Central memory CD8-positive, alpha-beta T cell (primary cell): ENCODE results near the gene RIMBP2.

Experiments
- ATAC-seq: fragments of 150-1000 bp; cut with Tn5 transposase; replicated peaks from 2 replicates; pipeline ENCODE4 v1.10.0; 2022; ENCODE audit warnings: mild to moderate bottlenecking, moderate FRiP score, moderate number of reproducible peaks; ENCODE audit not compliant: poor library complexity, severe bottlenecking; ENCODE audit errors: extremely low read depth
- DNase-seq, 2 donors: peaks; one replicate each; pipeline ENCODE4 v3.0.0; 2021; ENCODE audit warnings: low spot score in 2 of 2
- H3K27ac Mint-ChIP-seq: one replicate; pipeline ENCODE4 v1.8.0; 2022; ENCODE audit warnings: low read depth, mild to moderate bottlenecking, moderate library complexity, mixed read lengths
- H3K27me3 Mint-ChIP-seq: one replicate; pipeline ENCODE4 v1.8.0; 2022; ENCODE audit warnings: mixed read lengths
- H3K36me3 Mint-ChIP-seq: one replicate; pipeline ENCODE4 v1.8.0; 2022; ENCODE audit warnings: mild to moderate bottlenecking, moderate library complexity, mixed read lengths; ENCODE audit not compliant: insufficient read depth
- H3K4me1 Mint-ChIP-seq: one replicate; pipeline ENCODE4 v1.8.0; 2022; ENCODE audit warnings: mixed read lengths
- H3K4me3 Mint-ChIP-seq: one replicate; pipeline ENCODE4 v1.8.0; 2022; ENCODE audit warnings: mild to moderate bottlenecking, moderate library complexity, mixed read lengths
- H3K9me3 Mint-ChIP-seq: one replicate; pipeline ENCODE4 v1.8.0; 2022; ENCODE audit warnings: mixed read lengths

Gene RIMBP2

DNA sequence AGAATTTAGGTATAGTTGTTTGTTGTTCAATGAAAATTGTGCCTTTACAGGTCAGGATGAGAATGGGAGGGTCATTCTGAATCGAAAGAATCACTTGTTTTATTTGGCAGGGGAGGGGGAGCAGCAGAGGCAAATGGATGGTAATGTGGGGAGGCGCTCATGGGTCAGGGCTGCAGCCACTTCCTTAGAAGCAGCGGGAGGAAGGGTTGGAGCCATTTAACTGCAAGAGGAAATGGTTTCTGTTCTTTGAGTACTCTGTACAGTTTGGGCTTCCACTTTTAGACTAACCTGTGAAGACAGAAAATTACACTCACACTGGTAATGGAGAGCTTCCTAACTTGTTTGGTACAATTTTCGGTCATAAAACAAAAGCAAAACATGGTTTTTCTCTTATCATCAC, 321.2 kb downstream of the RIMBP2 start:
- no peak for ATAC-seq
- no peaks in the 10 kb centered on the region for H3K36me3 Mint-ChIP-seq
- no peak overlapping the region for H3K4me3 Mint-ChIP-seq

DNA sequence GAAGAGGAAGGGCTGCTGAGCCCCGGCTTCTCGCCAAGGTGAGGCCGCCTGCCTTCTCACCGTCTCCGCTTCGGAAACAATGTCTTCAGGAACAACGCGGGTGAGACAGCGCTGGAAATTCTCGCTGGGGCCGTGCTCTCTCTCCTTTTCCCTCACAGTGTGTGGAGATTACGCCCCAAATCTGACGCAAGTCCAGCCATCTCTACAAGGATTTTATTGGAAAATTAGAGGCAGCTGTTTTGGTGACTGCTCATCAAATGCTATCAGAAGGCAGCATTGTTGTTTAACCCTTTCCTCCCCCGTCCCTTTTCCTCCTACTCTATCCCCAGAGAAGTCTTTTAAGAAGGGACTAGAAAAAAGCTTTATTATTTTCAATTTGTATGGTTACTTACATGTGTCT, 324.9 kb downstream of the RIMBP2 start:
- peaks cover 15% of the 10 kb centered on the region for H3K9me3 Mint-ChIP-seq
- no peak overlapping the region for H3K4me3 Mint-ChIP-seq
- peaks cover 12% of the 10 kb centered on the region for H3K27me3 Mint-ChIP-seq
- H3K27ac Mint-ChIP-seq: no peak overlapping the region
- peaks cover 2% of the 10 kb centered on the region for H3K36me3 Mint-ChIP-seq
- ATAC-seq (no peak), DNase-seq (no peak)
- no peaks in the 10 kb centered on the region for H3K4me1 Mint-ChIP-seq

More for the DNA sequence above, 321.2 kb downstream of the RIMBP2 start:
- Mint-ChIP-seq H3K27me3 (peaks cover 27% of the 10 kb centered on the region), H3K4me1 (no peaks in the 10 kb centered on the region), H3K27ac (no peak overlapping the region), H3K9me3 (peaks cover under 1% of the 10 kb centered on the region)
- DNase-seq: no peak

DNA sequence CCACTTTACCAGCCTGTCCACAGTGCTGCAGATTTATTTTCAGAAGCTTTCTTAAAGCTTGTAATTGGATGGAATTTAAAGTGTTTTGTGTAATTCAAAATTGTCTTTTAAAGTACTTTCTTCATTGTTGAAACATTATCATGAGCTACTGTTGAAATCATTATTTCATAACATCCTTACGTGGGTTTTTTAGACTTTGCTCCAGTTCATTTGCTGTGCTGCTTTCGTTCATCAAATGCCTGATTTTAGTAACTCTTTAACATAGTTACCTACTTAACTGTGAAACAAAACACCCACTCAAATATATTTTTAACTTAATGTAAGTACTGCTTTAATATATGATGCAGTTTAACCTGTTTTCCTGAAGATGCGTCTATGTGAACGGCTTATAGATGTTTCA, 330.9 kb downstream of the RIMBP2 start:
- no peak overlapping the region for H3K4me3 Mint-ChIP-seq
- H3K36me3 Mint-ChIP-seq: peaks cover 2% of the 10 kb centered on the region
- no peak overlapping the region for H3K27ac Mint-ChIP-seq
- DNase-seq (no peak), ATAC-seq (no peak)
- H3K9me3 Mint-ChIP-seq: peaks cover 31% of the 10 kb centered on the region
- H3K4me1 Mint-ChIP-seq: no peaks in the 10 kb centered on the region
- no peaks in the 10 kb centered on the region for H3K27me3 Mint-ChIP-seq

DNA sequence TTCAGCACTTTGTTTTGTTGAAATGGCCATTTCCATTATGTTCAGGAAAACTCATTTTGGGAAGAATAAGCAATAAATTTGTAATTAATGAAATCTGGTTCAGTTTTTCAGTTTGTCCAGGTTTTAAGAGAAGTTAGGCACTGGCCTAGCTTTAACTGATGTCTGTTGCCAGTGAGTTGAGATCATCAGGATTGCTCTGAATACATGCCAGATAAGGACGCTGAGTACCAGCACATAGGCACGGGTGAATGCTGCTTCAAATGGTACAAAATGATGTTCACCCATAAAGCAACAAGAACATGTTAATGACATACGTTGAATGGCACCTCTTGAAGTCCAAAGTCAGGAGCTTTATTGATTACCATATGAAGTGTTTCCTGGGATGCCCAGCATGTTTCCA, 331.9 kb downstream of the RIMBP2 start:
- Mint-ChIP-seq H3K9me3 (peaks cover 25% of the 10 kb centered on the region), H3K27me3 (no peaks in the 10 kb centered on the region), H3K4me1 (no peaks in the 10 kb centered on the region), H3K4me3 (no peak overlapping the region), H3K36me3 (peaks cover 2% of the 10 kb centered on the region), H3K27ac (no peak overlapping the region)
- DNase-seq (no peak), ATAC-seq (no peak)

DNA sequence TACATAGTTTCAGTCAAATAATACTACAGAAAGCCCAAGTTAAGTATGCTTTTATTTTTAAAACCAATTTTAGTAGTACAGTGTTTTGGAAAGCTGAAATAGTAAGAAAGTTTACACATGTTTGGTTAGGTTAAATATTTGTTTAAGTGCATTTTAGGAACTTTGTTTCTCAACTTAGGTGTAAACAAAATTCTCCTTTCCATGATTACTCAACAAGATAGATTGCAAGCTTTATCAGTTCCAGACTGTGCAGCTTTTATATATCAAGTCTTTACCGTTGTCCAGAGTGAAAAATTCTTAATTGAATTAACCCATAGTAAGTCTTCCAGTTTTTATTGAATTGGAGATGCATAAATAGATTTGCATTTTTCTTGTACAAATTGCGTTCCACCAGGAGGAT, 333.3 kb downstream of the RIMBP2 start:
- DNase-seq (no peak), ATAC-seq (no peak)
- no peak overlapping the region for H3K27ac Mint-ChIP-seq
- peaks cover 20% of the 10 kb centered on the region for H3K9me3 Mint-ChIP-seq
- H3K4me3 Mint-ChIP-seq: no peak overlapping the region
- no peaks in the 10 kb centered on the region for H3K27me3 Mint-ChIP-seq
- peaks cover 2% of the 10 kb centered on the region for H3K36me3 Mint-ChIP-seq
- no peaks in the 10 kb centered on the region for H3K4me1 Mint-ChIP-seq

DNA sequence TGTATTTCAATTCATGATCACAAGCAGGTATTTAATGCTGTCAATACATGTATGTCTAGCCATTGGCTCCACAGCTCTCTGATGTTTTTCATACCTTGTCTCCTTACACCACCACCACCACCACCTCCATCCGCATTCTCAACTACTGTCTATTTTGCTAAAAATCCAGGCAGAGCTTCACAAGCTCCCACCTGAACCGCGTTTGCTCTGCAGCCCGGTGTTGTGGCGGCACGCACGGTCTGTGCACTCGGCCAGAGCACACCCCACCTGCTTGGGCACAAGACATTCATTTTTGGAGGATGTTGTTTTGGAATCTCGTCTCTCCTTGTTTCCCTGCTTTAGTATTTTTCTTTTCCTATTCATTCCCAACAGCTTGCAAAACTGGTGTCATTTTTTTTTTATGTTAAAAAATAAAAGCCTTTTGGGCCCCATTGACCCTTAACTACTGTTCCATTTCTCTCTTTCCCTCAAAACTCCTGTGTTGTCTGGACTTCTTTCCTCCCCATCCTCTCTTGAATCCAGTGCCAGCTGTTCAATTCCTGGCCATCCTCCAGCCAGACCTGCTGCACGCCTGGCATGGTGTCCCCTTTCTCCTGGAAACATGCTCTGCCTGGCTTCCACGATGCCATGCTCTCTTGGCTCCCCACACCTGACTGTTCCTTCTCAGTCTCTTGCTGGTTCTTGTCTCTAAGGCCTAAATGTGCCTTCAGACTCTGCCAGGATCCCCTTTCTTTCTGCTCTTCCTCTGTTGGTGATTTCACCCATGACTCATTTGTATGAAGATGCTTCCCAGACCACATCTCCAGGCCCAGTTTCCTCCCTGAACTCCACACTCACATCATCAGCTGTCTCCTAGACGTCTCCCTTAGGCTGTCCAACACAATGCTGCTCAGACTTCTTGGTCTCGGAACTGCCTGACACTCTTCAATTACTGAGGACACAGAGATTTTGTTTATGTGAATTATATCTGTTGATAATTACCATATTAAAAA, 340.5 kb downstream of the RIMBP2 start:
- Mint-ChIP-seq H3K27me3 (peaks cover 11% of the 10 kb centered on the region), H3K4me3 (no peak overlapping the region), H3K9me3 (peaks cover 5% of the 10 kb centered on the region), H3K36me3 (no peaks in the 10 kb centered on the region), H3K27ac (no peak overlapping the region), H3K4me1 (no peaks in the 10 kb centered on the region)
- ATAC-seq (no peak), DNase-seq (no peak)

DNA sequence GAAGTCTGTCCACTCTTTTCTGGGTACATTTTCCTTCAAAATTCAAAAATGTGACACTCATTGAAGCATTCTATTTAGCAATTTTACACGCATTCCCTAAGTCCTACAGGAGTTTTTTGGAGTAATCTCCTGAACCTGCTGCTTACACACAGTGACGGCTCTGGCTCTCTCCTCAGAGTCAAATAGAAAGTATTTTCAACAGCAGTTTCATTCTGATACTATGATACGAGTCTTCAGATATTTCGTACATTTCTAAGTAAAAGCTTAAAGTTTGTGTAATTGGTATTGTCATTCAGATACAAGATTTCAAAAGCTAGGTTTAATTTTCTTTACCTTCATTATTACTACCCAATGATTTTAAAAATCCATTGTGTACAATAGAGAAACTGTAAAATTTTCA, 342.0 kb downstream of the RIMBP2 start:
- Mint-ChIP-seq H3K4me1 (no peaks in the 10 kb centered on the region), H3K4me3 (no peak overlapping the region), H3K27ac (no peak overlapping the region), H3K36me3 (no peaks in the 10 kb centered on the region), H3K9me3 (peaks cover 5% of the 10 kb centered on the region), H3K27me3 (peaks cover 11% of the 10 kb centered on the region)
- DNase-seq: no peak
- ATAC-seq: no peak

DNA sequence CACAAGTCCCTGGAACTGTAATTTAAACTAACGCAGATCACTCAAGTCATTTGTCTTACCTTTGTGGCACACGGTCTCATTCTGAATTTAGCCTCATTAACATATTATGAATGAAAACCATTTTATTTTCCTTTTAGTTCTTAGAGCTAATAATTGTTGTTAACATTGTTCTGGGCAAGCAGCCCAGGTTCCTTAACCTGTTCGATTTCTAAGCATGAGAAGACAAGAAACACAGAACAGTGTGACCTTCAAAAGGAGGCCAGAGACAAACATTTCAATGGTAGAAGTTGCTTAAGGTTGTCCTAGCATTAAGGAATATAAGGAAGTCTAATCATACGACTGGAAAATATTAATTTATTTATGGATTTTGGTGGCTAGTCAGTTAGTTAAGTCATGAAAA, 343.2 kb downstream of the RIMBP2 start:
- Mint-ChIP-seq H3K27me3 (peaks cover 11% of the 10 kb centered on the region), H3K4me3 (no peak overlapping the region), H3K27ac (no peak overlapping the region), H3K4me1 (no peaks in the 10 kb centered on the region), H3K36me3 (no peaks in the 10 kb centered on the region), H3K9me3 (peaks cover 5% of the 10 kb centered on the region)
- ATAC-seq (no peak), DNase-seq (no peak)

DNA sequence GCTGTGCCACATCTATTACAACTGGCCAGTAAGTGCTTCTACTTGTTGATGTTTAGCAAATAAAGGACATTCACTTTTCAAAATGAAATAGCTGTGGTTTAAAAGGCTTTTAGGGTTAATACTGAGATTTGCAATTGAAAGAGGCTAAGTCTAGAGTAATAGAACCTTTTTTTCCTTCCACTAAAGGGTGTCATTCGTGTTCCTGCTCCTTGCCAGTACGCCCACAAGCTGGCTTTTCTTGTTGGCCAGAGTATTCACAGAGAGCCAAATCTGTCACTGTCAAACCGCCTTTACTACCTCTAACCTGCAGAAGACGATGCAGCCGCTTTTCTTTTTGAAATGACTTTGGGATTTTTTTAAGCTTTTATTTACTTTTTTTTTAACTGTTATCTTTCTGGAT, 344.8 kb downstream of the RIMBP2 start:
- Mint-ChIP-seq H3K36me3 (no peaks in the 10 kb centered on the region), H3K27ac (no peak overlapping the region), H3K27me3 (peaks cover 3% of the 10 kb centered on the region), H3K4me3 (no peak overlapping the region), H3K9me3 (no peaks in the 10 kb centered on the region), H3K4me1 (no peaks in the 10 kb centered on the region)
- DNase-seq (no peak), ATAC-seq (no peak)

DNA sequence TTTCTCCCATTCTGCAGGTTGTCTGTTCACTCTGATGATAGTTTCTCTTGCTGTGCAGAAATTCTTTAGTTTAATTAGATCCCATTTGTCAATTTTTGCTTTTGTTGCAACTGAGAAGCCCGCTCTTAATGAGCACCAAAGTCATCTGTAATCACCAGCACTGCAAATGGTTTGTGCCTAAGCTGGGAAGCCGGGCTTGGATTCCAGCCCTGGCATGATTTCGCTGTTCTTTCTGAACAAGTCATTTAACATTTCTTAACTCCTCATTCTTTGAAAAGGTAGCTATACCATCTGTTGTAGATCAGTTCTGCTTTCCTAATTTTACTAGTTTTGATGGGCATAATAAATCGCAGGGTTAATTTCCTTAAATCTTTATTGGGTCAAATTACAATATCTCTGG, 346.3 kb downstream of the RIMBP2 start:
- H3K36me3 Mint-ChIP-seq: no peaks in the 10 kb centered on the region
- no peak overlapping the region for H3K27ac Mint-ChIP-seq
- H3K4me1 Mint-ChIP-seq: no peaks in the 10 kb centered on the region
- H3K27me3 Mint-ChIP-seq: peaks cover 10% of the 10 kb centered on the region
- ATAC-seq (no peak), DNase-seq (no peak)
- H3K4me3 Mint-ChIP-seq: no peak overlapping the region
- H3K9me3 Mint-ChIP-seq: no peaks in the 10 kb centered on the region

DNA sequence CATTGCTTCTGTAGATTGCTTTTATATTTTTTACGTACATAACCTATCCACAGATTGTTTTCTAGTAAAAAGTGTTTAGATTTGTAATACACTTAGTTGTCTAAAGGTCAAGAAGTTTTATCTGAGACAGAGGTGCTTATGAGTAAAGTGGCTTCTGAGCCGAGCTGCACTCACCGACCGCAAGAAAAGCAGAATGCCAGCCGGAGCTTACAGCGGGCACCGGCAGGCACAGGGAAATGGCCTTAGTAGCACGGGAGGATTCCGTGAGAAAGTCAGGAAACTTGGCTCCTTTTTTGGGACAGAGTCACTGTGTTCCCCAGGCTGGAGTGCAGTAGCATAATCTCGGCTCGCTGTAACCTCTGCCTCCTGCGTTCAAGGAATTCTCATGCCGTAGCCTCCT, 348.6 kb downstream of the RIMBP2 start:
- no peak for DNase-seq
- no peak overlapping the region for H3K4me3 Mint-ChIP-seq
- no peak for ATAC-seq
- H3K36me3 Mint-ChIP-seq: no peaks in the 10 kb centered on the region
- no peaks in the 10 kb centered on the region for H3K4me1 Mint-ChIP-seq
- H3K9me3 Mint-ChIP-seq: no peaks in the 10 kb centered on the region
- no peak overlapping the region for H3K27ac Mint-ChIP-seq
- peaks cover 10% of the 10 kb centered on the region for H3K27me3 Mint-ChIP-seq

DNA sequence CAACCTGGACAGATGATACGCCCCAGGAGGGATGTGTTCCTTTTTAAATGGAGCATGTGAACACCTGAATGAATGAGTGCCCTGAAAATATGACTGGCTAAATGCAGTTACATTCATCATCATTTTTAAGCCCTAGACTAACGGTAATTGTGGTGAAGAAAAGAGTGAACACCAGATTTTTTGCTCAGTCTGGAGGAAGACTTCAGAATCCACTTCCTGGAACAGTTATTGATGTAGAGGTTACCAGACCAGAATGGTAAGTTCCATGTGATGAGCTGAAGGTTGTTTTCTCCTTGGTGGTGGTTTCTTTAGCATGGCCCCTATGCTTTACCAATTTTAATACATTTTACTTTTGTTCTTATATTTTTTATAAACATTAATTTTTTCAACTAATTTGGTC, 349.1 kb downstream of the RIMBP2 start:
- Mint-ChIP-seq H3K4me1 (no peaks in the 10 kb centered on the region), H3K27me3 (peaks cover 10% of the 10 kb centered on the region), H3K9me3 (no peaks in the 10 kb centered on the region), H3K36me3 (no peaks in the 10 kb centered on the region), H3K27ac (no peak overlapping the region), H3K4me3 (no peak overlapping the region)
- ATAC-seq: no peak
- DNase-seq: no peak

DNA sequence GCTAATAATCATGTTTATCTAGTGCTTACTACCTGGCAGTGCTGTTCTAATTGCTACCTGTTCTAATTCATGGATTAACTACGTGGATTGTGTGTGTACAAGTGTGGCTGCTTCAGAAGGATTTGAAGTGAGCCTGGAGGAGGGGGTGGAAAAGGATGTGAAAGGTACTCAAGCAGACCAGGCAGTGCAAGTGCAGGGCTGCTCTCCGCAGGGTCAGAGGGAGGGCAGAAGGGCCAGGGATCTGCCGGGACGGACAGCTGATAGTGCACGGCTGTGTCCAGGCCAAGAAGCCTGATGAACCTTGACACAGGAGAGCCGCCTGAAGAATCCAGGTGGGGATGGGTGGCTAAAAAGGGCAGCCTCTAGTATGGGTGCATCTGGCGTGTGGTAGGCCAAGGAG, 349.9 kb downstream of the RIMBP2 start:
- H3K36me3 Mint-ChIP-seq: no peaks in the 10 kb centered on the region
- H3K4me1 Mint-ChIP-seq: no peaks in the 10 kb centered on the region
- H3K27me3 Mint-ChIP-seq: peaks cover 10% of the 10 kb centered on the region
- H3K27ac Mint-ChIP-seq: no peak overlapping the region
- no peak for DNase-seq
- no peaks in the 10 kb centered on the region for H3K9me3 Mint-ChIP-seq
- ATAC-seq: no peak
- H3K4me3 Mint-ChIP-seq: no peak overlapping the region
